H1 (cell line): Measurements from ENCODE around the gene GAB3. TPM values are rescaled to one million over a fixed set of nuclear protein-coding genes. Genes with fewer than 3 reads are reported as not detected.

Experiments used
- CTCF ChIA-PET: fragments of 300-600 bp; sonication (Branson Sonifier 250); formaldehyde crosslinking; loops from one replicate; lab custom pipeline; 2021; ENCODE audit not compliant: partially characterized antibody; lab: Charles Lee
- POLR2A ChIA-PET: fragments of 300-600 bp; sonication (Branson Sonifier 250); formaldehyde crosslinking; loops from one replicate; lab custom pipeline; 2021; ENCODE audit warnings: inconsistent platforms; ENCODE audit not compliant: partially characterized antibody; lab: Charles Lee
- DNase-seq, 2 experiments: peaks; one replicate each; pipeline versions ENCODE4 v3.0.0 to v3.0.0-alpha.2; 2010 to 2022; ENCODE audit warnings: low spot score in 2 of 2, low read depth in 1 of 2, mixed read lengths in 1 of 2
- FAIRE-seq: peaks from 2 replicates; lab custom pipeline; 2011; peaks lifted over from hg19 to GRCh38; lab: Jason Lieb, UNC
- H2AFZ ChIP-seq: 2 replicates; pipeline ENCODE4 v1.8.1; 2012; ENCODE audit warnings: low read length, inconsistent platforms
- H2AK5ac ChIP-seq: 2 replicates; pipeline ENCODE4 v1.6.1; 2013; ENCODE audit warnings: low read depth, low read length
- H2BK120ac ChIP-seq: replicated peaks from 2 replicates; pipeline ENCODE3; 2013; ENCODE audit warnings: low read depth, low read length, inconsistent platforms
- H2BK12ac ChIP-seq: 2 replicates; pipeline ENCODE4 v1.6.1; 2013; ENCODE audit warnings: low read depth, low read length
- H2BK15ac ChIP-seq: 2 replicates; pipeline ENCODE4 v1.6.1; 2013; ENCODE audit warnings: low read length
- H2BK20ac ChIP-seq: 2 replicates; pipeline ENCODE4 v1.6.1; 2013; ENCODE audit warnings: low read length
- H2BK5ac ChIP-seq: 2 replicates; pipeline ENCODE4 v1.6.1; 2013; ENCODE audit warnings: low read depth, low read length
- H3K14ac ChIP-seq: 2 replicates; pipeline ENCODE4 v1.6.1; 2013; ENCODE audit warnings: inconsistent platforms; ENCODE audit not compliant: insufficient read length
- H3K18ac ChIP-seq: 2 replicates; pipeline ENCODE4 v1.6.1; 2013; ENCODE audit warnings: low read length; ENCODE audit errors: extremely low read depth
- H3K23ac ChIP-seq: 2 replicates; pipeline ENCODE4 v1.6.1; 2013; ENCODE audit warnings: inconsistent platforms; ENCODE audit not compliant: insufficient read length
- H3K23me2 ChIP-seq: 2 replicates; pipeline ENCODE4 v1.6.1; 2013; ENCODE audit warnings: low read depth, low read length
- H3K27ac ChIP-seq: 2 replicates; pipeline ENCODE4 v1.6.1; 2011; ENCODE audit warnings: low read depth, low read length, inconsistent platforms
- H3K27me3 ChIP-seq, 4 experiments: replicated peaks in 1 of 4; 1 replicate in 1 of 4; 2 replicates in 3 of 4; pipeline versions ENCODE4 v1.6.1 to v1.8.1; 2011 to 2013; ENCODE audit warnings: low read length in 3 of 4, mild to moderate bottlenecking in 3 of 4, inconsistent platforms in 2 of 4, mixed read lengths in 2 of 4, moderate library complexity in 1 of 4; ENCODE audit not compliant: control insufficient read depth in 3 of 4, insufficient read depth in 3 of 4; ENCODE audit errors: extremely low read depth in 1 of 4
- H3K36me3 ChIP-seq, 4 experiments: 2 replicates each; pipeline versions ENCODE4 v1.6.1 to v1.8.1; 2011 to 2013; ENCODE audit warnings: mild to moderate bottlenecking in 4 of 4, low read length in 3 of 4, moderate library complexity in 2 of 4, control low read depth in 1 of 4, inconsistent platforms in 1 of 4; ENCODE audit not compliant: insufficient read depth in 4 of 4, control insufficient read depth in 2 of 4
- H3K4ac ChIP-seq: replicated peaks from 2 replicates; pipeline ENCODE3; 2013; ENCODE audit warnings: low read length, low read depth, mixed read lengths, inconsistent platforms; ENCODE audit not compliant: insufficient read length
- H3K4me1 ChIP-seq, 4 experiments: replicated peaks in 1 of 4; 1 replicate in 1 of 4; 2 replicates in 3 of 4; pipeline versions ENCODE4 v1.6.1 to v1.8.1; 2011 to 2013; ENCODE audit warnings: low read length in 3 of 4, inconsistent platforms in 2 of 4, mixed read lengths in 1 of 4; ENCODE audit not compliant: insufficient read depth in 4 of 4, control insufficient read depth in 3 of 4
- H3K4me2 ChIP-seq, 2 experiments: 2 replicates each; pipeline versions ENCODE4 v1.6.1 to v1.8.1; 2011 to 2013; ENCODE audit warnings: low read depth in 2 of 2, low read length in 2 of 2, control low read depth in 1 of 2, inconsistent platforms in 1 of 2, mild to moderate bottlenecking in 1 of 2; ENCODE audit not compliant: insufficient read depth in 1 of 2
- H3K4me3 ChIP-seq, 4 experiments: fragments of 200-600, 300-600 bp in 1 of 4; sonication (generic), shearing (Covaris generic), sonication (Bioruptor Twin) in 1 of 4; 2 replicates each; pipeline versions ENCODE4 v1.5.1 to v1.8.1; 2011 to 2016; ENCODE audit warnings: low read length in 4 of 4, low read depth in 3 of 4, control low read depth in 2 of 4, inconsistent platforms in 2 of 4, mild to moderate bottlenecking in 2 of 4, mixed read lengths in 1 of 4, moderate library complexity in 1 of 4; ENCODE audit not compliant: insufficient read depth in 2 of 4; ENCODE audit errors: extremely low read depth in 1 of 4
- H3K56ac ChIP-seq: replicated peaks from 2 replicates; pipeline ENCODE3; 2013; ENCODE audit warnings: low read depth, mild to moderate bottlenecking, mixed read lengths, low read length, inconsistent platforms; ENCODE audit not compliant: insufficient read length
- H3K79me1 ChIP-seq: 2 replicates; pipeline ENCODE4 v1.6.1; 2013; ENCODE audit warnings: low read depth, low read length, control low read depth
- H3K79me2 ChIP-seq, 2 experiments: 2 replicates each; pipeline versions ENCODE4 v1.6.1 to v1.8.1; 2012 to 2013; ENCODE audit warnings: low read length in 2 of 2, mild to moderate bottlenecking in 2 of 2, inconsistent platforms in 1 of 2; ENCODE audit not compliant: insufficient read depth in 2 of 2, control insufficient read depth in 1 of 2
- H3K9ac ChIP-seq, 4 experiments: replicated peaks in 1 of 4; 1 replicate in 1 of 4; 2 replicates in 3 of 4; pipeline versions ENCODE4 v1.6.1 to v1.8.1; 2011 to 2013; ENCODE audit warnings: low read depth in 3 of 4, low read length in 3 of 4, control low read depth in 2 of 4, mild to moderate bottlenecking in 2 of 4, moderate library complexity in 2 of 4, inconsistent platforms in 1 of 4; ENCODE audit errors: extremely low read depth in 1 of 4
- H3K9me3 ChIP-seq, 2 experiments: 2 replicates each; pipeline versions ENCODE4 v1.6.1 to v1.8.1; 2012 to 2013; ENCODE audit warnings: mild to moderate bottlenecking in 2 of 2, moderate library complexity in 2 of 2, control low read depth in 1 of 2, inconsistent platforms in 1 of 2, low read depth in 1 of 2, low read length in 1 of 2, mixed read lengths in 1 of 2; ENCODE audit not compliant: insufficient read depth in 2 of 2
- H4K20me1 ChIP-seq, 2 experiments: replicated peaks in 1 of 2; 2 replicates each; pipeline versions ENCODE3 to v1.8.1; 2011 to 2013; ENCODE audit warnings: inconsistent platforms in 2 of 2, low read length in 2 of 2, mild to moderate bottlenecking in 1 of 2; ENCODE audit not compliant: insufficient read depth in 2 of 2, control insufficient read depth in 1 of 2
- H4K5ac ChIP-seq: 2 replicates; pipeline ENCODE4 v1.6.1; 2013; ENCODE audit warnings: low read length, low read depth, mixed read lengths, inconsistent platforms; ENCODE audit not compliant: insufficient read length
- H4K8ac ChIP-seq: 2 replicates; pipeline ENCODE4 v1.8.0; 2013; ENCODE audit warnings: mild to moderate bottlenecking, moderate library complexity, low read length, inconsistent platforms; ENCODE audit not compliant: insufficient read depth; ENCODE audit errors: extremely low read depth
- H4K91ac ChIP-seq: replicated peaks from 2 replicates; pipeline ENCODE3; 2013; ENCODE audit warnings: low read length, mixed read lengths, inconsistent platforms; ENCODE audit not compliant: insufficient read length
- EP300 ChIP-seq, 2 experiments: IDR thresholded peaks; 1 replicate in 1 of 2; 2 replicates in 1 of 2; pipeline ENCODE4 v1.6.1; 2011 to 2012; ENCODE audit warnings: low read depth in 2 of 2, low read length in 2 of 2, mild to moderate bottlenecking in 2 of 2, borderline replicate concordance in 1 of 2, inconsistent platforms in 1 of 2, moderate library complexity in 1 of 2
- POLR2AphosphoS5 ChIP-seq: IDR thresholded peaks from 2 replicates; pipeline ENCODE4 v1.6.1; 2011; ENCODE audit warnings: low read depth, low read length
- WGBS, 2 experiments: shearing (Covaris generic) in 1 of 2; methylation state at CpG; one replicate each; pipeline versions ENCODE4 v1.1.6 to v1.1.7; 2013 to 2015; ENCODE audit warnings: low lambda C conversion rate in 2 of 2, mixed read lengths in 2 of 2, inconsistent platforms in 1 of 2, low coverage in 1 of 2, missing lambda C conversion rate in 1 of 2; ENCODE audit not compliant: insufficient replicate concordance in 2 of 2, insufficient coverage in 1 of 2, insufficient read length in 1 of 2; ENCODE audit errors: extremely low coverage in 1 of 2, missing lambda C conversion rate in 1 of 2; 5-methylcytosine and 5-hydroxymethylcytosine counted together
- polyA plus RNA-seq, 7 experiments: library from polyadenylated mRNA; depleted of rRNA in 3 of 7; stranded (reverse) in 5 of 7; unstranded in 2 of 7; fragments of >200 nt in 5 of 7; fragments of 200-250 nt in 2 of 7; gene quantifications; 1 replicate in 5 of 7; 2 replicates in 1 of 7; 4 replicates in 1 of 7; pipeline versions ENCODE4 v1.2.1 to v1.2.3, GENCODE V29; 2011 to 2013; ENCODE audit warnings: missing spikeins in 2 of 7, mixed read lengths in 2 of 7
- total RNA-seq: library from RNA; stranded (reverse); fragmentation: NEBNext Ultra II Directional; extraction: Animal tissue kit (Norgen Biotek cat#: 25700); gene quantifications from 2 replicates; pipeline ENCODE4 v1.2.1, GENCODE V29; 2021

GAB3 gene
- total and polyA plus RNA-seq, 2 of the 8 experiments (the other 6 are each of a cell fraction or from before 2014, with no cell fraction given), result 0.48 to 1.2 TPM

DNA sequence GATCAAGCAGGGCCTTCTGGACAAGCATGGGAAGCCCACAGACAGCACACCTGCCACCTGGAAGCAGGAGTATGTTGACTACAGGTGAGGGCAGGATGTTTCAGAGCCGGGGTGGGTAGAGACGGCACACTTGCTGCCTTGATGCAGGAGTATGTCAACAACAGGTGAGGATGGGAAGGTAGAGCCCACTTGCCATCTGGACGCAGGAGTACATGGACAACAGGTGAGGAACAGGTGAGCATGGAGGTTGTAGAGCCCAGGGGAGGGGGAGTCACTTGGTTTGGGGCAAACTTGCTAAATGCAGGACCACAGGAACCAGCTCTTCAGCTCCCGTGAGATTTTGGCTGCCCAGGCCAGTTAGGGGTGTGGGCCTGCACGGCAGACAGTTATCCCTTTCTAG, 23.7 kb upstream of the GAB3 start:
- no peak overlapping the region for H3K27ac ChIP-seq
- peaks cover 5 to 11% of the 10 kb centered on the region in 2 experiments for H4K20me1 ChIP-seq
- H3K36me3 ChIP-seq, result peaks cover 27 to 68% (median 49%) of the 10 kb centered on the region in 4 experiments
- no peak overlapping the region for H4K91ac ChIP-seq
- H3K4me3 ChIP-seq, result no peak overlapping the region
- no peak overlapping the region for H3K4ac ChIP-seq
- no peak overlapping the region for H2BK5ac ChIP-seq
- no peak for DNase-seq
- H3K56ac ChIP-seq, result no peak overlapping the region
- H2BK15ac ChIP-seq, result no peak overlapping the region
- no peak overlapping the region for H2BK20ac ChIP-seq
- H3K79me2 ChIP-seq, result no peaks in the 10 kb centered on the region
- no peak overlapping the region for H3K4me2 ChIP-seq
- 80% methylated on average over 4 of the region's 5 CpGs; no CpG with 5 or more reads in 1 of the 2 experiments for WGBS, 2 experiments
- no peak overlapping the region for H2AFZ ChIP-seq
- TF ChIP-seq POLR2AphosphoS5, result peak; percentile 35; the same call in 1 of the 2 replicates
- TF ChIP-seq EP300 (IDR thresholded peaks at IDR 0.05; ENCODE audit: borderline replicate concordance in 1 of 2, low read depth in 2 of 2, low read length in 2 of 2), result no peak
- H3K9me3 ChIP-seq, result no peaks in the 10 kb centered on the region
- H2BK12ac ChIP-seq, result no peak overlapping the region
- H3K9ac ChIP-seq, result no peak overlapping the region
- H4K8ac ChIP-seq, result no peak overlapping the region; the same call in 1 of the 2 replicates
- no peak overlapping the region for H3K23ac ChIP-seq
- no peak overlapping the region for H2AK5ac ChIP-seq
- FAIRE-seq, result no peak
- POLR2A ChIA-PET, result interaction anchor here (0.7 to 12.2 kb wide), 2 partner anchors 8 to 46 kb away, joined by 3 to 146 read pairs; partner anchors contain the start of gene DKC1
- no peak overlapping the region for H4K5ac ChIP-seq
- H3K27me3 ChIP-seq, result no peaks in the 10 kb centered on the region
- no peaks in the 10 kb centered on the region for H3K79me1 ChIP-seq
- CTCF ChIA-PET, result no interaction called here
- no peak overlapping the region for H2BK120ac ChIP-seq
- H3K23me2 ChIP-seq, result no peaks in the 10 kb centered on the region
- H3K4me1 ChIP-seq, result no peaks in the 10 kb centered on the region
- H3K14ac ChIP-seq, result no peak overlapping the region
- H3K18ac ChIP-seq, result no peak overlapping the region
